Body of pancreas (tissue), 4 donors: ENCODE measurements around the gene GTPBP3.

Experiments used
- POLR2A ChIP-seq, 3 donors: fragments of 450-650 bp; IDR thresholded peaks; one replicate each; pipeline ENCODE4 v1.6.1; 2016; ENCODE audit warnings: antibody characterized with exemption in 3 of 3, mild to moderate bottlenecking in 2 of 3
- TF ChIP-seq, protein P1 (sequence below), 7 experiments: fragments of 450-650 bp in 4 of 7; fragments of 200-600 bp in 3 of 7; sonication (generic) in 3 of 7; IDR thresholded peaks; one replicate each; pipeline ENCODE4 v1.5.1; 2016 to 2019; ENCODE audit warnings: antibody characterized with exemption in 7 of 7

- TF ChIP-seq, protein P1, sequence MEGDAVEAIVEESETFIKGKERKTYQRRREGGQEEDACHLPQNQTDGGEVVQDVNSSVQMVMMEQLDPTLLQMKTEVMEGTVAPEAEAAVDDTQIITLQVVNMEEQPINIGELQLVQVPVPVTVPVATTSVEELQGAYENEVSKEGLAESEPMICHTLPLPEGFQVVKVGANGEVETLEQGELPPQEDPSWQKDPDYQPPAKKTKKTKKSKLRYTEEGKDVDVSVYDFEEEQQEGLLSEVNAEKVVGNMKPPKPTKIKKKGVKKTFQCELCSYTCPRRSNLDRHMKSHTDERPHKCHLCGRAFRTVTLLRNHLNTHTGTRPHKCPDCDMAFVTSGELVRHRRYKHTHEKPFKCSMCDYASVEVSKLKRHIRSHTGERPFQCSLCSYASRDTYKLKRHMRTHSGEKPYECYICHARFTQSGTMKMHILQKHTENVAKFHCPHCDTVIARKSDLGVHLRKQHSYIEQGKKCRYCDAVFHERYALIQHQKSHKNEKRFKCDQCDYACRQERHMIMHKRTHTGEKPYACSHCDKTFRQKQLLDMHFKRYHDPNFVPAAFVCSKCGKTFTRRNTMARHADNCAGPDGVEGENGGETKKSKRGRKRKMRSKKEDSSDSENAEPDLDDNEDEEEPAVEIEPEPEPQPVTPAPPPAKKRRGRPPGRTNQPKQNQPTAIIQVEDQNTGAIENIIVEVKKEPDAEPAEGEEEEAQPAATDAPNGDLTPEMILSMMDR (IDR thresholded peaks at IDR 0.05): no peak
- TF ChIP-seq POLR2A (IDR thresholded peaks at IDR 0.05): no peak
Observed at GRCh38 chr19:17389288-17389687, 51.9 kb downstream of the GTPBP3 start.
